GM10847 (cell line): Measurements from ENCODE around the gene FGF22.

Experiments used
- POLR2A ChIP-seq: IDR thresholded peaks from 2 replicates; pipeline ENCODE4 v1.6.1; 2011; ENCODE audit not compliant: insufficient read length; ENCODE audit errors: extremely low read depth

The FGF22 gene

GRCh38 chr19:645912-646778 is 6.5 kb downstream of the FGF22 start:
- no peak for TF ChIP-seq POLR2A

GRCh38 chr19:646779-647565 is 7.3 kb downstream of the FGF22 start:
- TF ChIP-seq POLR2A = no peak

GRCh38 chr19:647566-648284 is 8.0 kb downstream of the FGF22 start:
- no peak for TF ChIP-seq POLR2A

GRCh38 chr19:648305-648704 is 8.6 kb downstream of the FGF22 start:
- TF ChIP-seq POLR2A = no peak

- no peak for TF ChIP-seq POLR2A
These were observed 9.5 kb downstream of the FGF22 start for GRCh38 chr19:648904-649801.

GRCh38 chr19:650121-650520 is 10.4 kb downstream of the FGF22 start:
- TF ChIP-seq POLR2A = no peak

- TF ChIP-seq POLR2A = no peak
These were observed 11.6 kb downstream of the FGF22 start for GRCh38 chr19:651114-651818.

- TF ChIP-seq POLR2A = no peak
These were observed 12.3 kb downstream of the FGF22 start for GRCh38 chr19:651991-652390.

- no peak for TF ChIP-seq POLR2A
These were observed 13.0 kb downstream of the FGF22 start for GRCh38 chr19:652467-653389.

- no peak for TF ChIP-seq POLR2A
These were observed 13.7 kb downstream of the FGF22 start for GRCh38 chr19:653425-653824.

- no peak for TF ChIP-seq POLR2A
These were observed 16.0 kb downstream of the FGF22 start for GRCh38 chr19:655691-656090.

GRCh38 chr19:656751-657559 is 17.3 kb downstream of the FGF22 start:
- TF ChIP-seq POLR2A = no peak
